ENCODE data around the gene SLC41A1.

DNA sequence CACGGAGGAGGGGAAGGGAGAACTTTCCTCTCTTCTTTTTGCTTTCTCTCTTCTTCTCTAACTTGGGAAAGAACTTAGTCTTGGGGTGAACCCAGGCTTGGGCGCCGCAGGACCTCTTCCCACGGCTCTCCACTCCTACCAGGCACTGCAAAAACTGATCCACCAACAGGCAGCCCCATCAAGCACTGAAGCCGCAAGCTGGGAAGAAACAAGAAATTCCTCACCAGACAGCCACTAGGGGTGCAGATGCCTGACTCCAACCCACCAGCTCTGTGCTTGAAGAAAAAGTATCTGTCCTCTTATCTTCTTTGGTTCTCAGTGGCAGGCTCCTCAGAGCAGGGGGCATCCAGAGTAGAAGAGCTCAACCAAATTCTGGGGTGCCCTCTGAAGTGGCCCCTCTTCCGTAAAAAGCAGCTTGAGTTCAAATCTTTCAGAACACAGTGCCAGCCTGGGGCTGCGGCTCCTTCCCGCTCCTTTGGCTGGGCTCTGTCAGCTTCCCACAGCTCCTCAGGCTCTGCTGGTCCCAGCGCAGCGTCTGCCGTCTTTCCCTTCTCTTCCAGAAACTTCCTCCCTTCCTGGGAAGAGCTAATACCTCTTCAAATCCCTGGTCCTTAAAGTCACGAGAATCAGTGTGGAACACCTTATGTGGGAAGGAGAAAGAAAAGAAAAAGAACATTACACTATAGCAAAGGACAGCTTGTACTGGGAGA is 2.4 kb downstream of the SLC41A1 start:
- TF ChIP-seq ZSCAN29 (IDR thresholded peaks at IDR 0.05) (no peak), KLF1 (tag; IDR thresholded peaks at IDR 0.05) (no peak), CREM (IDR thresholded peaks at IDR 0.05; ENCODE audit: low read depth) (no peak), ZNF507 (tag; conservative IDR thresholded peaks at IDR 0.05) (no peak), SRF (CRISPR knock-in tag; IDR thresholded peaks at IDR 0.05) (no peak), HDGF (IDR thresholded peaks at IDR 0.05) (no peak), CHD2 (IDR thresholded peaks at IDR 0.05; ENCODE audit: low read depth, low read length) (no peak), TAF1 (IDR thresholded peaks at IDR 0.05; ENCODE audit: control insufficient read depth, extremely low read depth, insufficient read depth, low read length, severe bottlenecking) (no peak), POLR2AphosphoS5 (IDR thresholded peaks at IDR 0.05; ENCODE audit: control insufficient read depth, insufficient read depth, low read depth, low read length) (no peak), ZNF24 (IDR thresholded peaks at IDR 0.05) (no peak)
- TF ChIP-seq, protein P1, sequence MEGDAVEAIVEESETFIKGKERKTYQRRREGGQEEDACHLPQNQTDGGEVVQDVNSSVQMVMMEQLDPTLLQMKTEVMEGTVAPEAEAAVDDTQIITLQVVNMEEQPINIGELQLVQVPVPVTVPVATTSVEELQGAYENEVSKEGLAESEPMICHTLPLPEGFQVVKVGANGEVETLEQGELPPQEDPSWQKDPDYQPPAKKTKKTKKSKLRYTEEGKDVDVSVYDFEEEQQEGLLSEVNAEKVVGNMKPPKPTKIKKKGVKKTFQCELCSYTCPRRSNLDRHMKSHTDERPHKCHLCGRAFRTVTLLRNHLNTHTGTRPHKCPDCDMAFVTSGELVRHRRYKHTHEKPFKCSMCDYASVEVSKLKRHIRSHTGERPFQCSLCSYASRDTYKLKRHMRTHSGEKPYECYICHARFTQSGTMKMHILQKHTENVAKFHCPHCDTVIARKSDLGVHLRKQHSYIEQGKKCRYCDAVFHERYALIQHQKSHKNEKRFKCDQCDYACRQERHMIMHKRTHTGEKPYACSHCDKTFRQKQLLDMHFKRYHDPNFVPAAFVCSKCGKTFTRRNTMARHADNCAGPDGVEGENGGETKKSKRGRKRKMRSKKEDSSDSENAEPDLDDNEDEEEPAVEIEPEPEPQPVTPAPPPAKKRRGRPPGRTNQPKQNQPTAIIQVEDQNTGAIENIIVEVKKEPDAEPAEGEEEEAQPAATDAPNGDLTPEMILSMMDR (IDR thresholded peaks at IDR 0.05 in 2 of 3, conservative IDR thresholded peaks at IDR 0.05 in 1 of 3; ENCODE audit: insufficient read depth in 2 of 3, low read depth in 1 of 3, low read length in 3 of 3) = peak; percentile 40 to 52 (median 42); a peak in 5 of 6 replicates
- TF ChIP-seq, protein P2, sequence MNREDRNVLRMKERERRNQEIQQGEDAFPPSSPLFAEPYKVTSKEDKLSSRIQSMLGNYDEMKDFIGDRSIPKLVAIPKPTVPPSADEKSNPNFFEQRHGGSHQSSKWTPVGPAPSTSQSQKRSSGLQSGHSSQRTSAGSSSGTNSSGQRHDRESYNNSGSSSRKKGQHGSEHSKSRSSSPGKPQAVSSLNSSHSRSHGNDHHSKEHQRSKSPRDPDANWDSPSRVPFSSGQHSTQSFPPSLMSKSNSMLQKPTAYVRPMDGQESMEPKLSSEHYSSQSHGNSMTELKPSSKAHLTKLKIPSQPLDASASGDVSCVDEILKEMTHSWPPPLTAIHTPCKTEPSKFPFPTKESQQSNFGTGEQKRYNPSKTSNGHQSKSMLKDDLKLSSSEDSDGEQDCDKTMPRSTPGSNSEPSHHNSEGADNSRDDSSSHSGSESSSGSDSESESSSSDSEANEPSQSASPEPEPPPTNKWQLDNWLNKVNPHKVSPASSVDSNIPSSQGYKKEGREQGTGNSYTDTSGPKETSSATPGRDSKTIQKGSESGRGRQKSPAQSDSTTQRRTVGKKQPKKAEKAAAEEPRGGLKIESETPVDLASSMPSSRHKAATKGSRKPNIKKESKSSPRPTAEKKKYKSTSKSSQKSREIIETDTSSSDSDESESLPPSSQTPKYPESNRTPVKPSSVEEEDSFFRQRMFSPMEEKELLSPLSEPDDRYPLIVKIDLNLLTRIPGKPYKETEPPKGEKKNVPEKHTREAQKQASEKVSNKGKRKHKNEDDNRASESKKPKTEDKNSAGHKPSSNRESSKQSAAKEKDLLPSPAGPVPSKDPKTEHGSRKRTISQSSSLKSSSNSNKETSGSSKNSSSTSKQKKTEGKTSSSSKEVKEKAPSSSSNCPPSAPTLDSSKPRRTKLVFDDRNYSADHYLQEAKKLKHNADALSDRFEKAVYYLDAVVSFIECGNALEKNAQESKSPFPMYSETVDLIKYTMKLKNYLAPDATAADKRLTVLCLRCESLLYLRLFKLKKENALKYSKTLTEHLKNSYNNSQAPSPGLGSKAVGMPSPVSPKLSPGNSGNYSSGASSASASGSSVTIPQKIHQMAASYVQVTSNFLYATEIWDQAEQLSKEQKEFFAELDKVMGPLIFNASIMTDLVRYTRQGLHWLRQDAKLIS (CRISPR knock-in tag; IDR thresholded peaks at IDR 0.05) = no peak
- TF ChIP-seq, protein P3, sequence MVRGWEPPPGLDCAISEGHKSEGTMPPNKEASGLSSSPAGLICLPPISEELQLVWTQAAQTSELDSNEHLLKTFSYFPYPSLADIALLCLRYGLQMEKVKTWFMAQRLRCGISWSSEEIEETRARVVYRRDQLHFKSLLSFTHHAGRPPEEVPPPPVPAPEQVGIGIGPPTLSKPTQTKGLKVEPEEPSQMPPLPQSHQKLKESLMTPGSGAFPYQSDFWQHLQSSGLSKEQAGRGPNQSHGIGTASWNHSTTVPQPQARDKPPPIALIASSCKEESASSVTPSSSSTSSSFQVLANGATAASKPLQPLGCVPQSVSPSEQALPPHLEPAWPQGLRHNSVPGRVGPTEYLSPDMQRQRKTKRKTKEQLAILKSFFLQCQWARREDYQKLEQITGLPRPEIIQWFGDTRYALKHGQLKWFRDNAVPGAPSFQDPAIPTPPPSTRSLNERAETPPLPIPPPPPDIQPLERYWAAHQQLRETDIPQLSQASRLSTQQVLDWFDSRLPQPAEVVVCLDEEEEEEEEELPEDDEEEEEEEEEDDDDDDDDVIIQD (CRISPR knock-in tag; IDR thresholded peaks at IDR 0.05) = no peak

Data from K562 (cell line).